Neuronal stem cell (in vitro differentiated cells): ENCODE measurements around the gene NARS2.

Experiments
- DNase-seq: peaks from one replicate; pipeline ENCODE4 v3.0.0-alpha.2; 2013; ENCODE audit warnings: low spot score
- H2AFZ ChIP-seq: one replicate; pipeline ENCODE4 v1.6.1; 2013; ENCODE audit warnings: mild to moderate bottlenecking, low read length, inconsistent platforms
- H2AK5ac ChIP-seq: 2 replicates; pipeline ENCODE4 v1.6.1; 2013; ENCODE audit warnings: low read depth, mild to moderate bottlenecking, inconsistent platforms, low read length, moderate library complexity, mixed read lengths
- H2BK120ac ChIP-seq: 2 replicates; pipeline ENCODE4 v1.6.1; 2013; ENCODE audit warnings: low read depth, mild to moderate bottlenecking, inconsistent platforms, low read length, moderate library complexity, mixed read lengths
- H2BK12ac ChIP-seq: one replicate; pipeline ENCODE4 v1.6.1; 2013; ENCODE audit warnings: low read length, inconsistent platforms
- H2BK15ac ChIP-seq: 2 replicates; pipeline ENCODE4 v1.6.1; 2013; ENCODE audit warnings: mild to moderate bottlenecking, low read length, inconsistent platforms, mixed read lengths
- H2BK5ac ChIP-seq: one replicate; pipeline ENCODE4 v1.6.1; 2013; ENCODE audit warnings: inconsistent platforms, mild to moderate bottlenecking, low read length, moderate library complexity
- H3K14ac ChIP-seq: one replicate; pipeline ENCODE4 v1.6.1; 2013; ENCODE audit warnings: low read length, inconsistent platforms
- H3K18ac ChIP-seq: 2 replicates; pipeline ENCODE4 v1.6.1; 2013; ENCODE audit warnings: low read length, inconsistent platforms
- H3K23ac ChIP-seq: 2 replicates; pipeline ENCODE4 v1.6.1; 2013; ENCODE audit warnings: low read depth, mild to moderate bottlenecking, mixed read lengths, low read length, inconsistent platforms; ENCODE audit not compliant: poor library complexity
- H3K27ac ChIP-seq: replicated peaks from 3 replicates; pipeline ENCODE4 v1.5.1; 2013; ENCODE audit warnings: low read length, inconsistent platforms
- H3K27me3 ChIP-seq, 3 experiments: 2 replicates each; pipeline ENCODE4 v1.6.1; 2013; ENCODE audit warnings: low read length in 3 of 3, mild to moderate bottlenecking in 2 of 3, inconsistent platforms in 1 of 3, low read depth in 1 of 3, mixed read lengths in 1 of 3, moderate library complexity in 1 of 3; ENCODE audit not compliant: control insufficient read depth in 3 of 3, insufficient read depth in 3 of 3
- H3K36me3 ChIP-seq, 2 donors: replicated peaks in 1 of 2; 2 replicates each; pipeline ENCODE4 v1.6.1; 2013; ENCODE audit warnings: low read length in 2 of 2; ENCODE audit not compliant: control insufficient read depth in 2 of 2, insufficient read depth in 2 of 2
- H3K4ac ChIP-seq: 2 replicates; pipeline ENCODE4 v1.6.1; 2013; ENCODE audit warnings: inconsistent platforms, mild to moderate bottlenecking, low read length, moderate library complexity
- H3K4me1 ChIP-seq, 2 donors: 1 replicate in 1 of 2; 2 replicates in 1 of 2; pipeline ENCODE4 v1.6.1; 2013; ENCODE audit warnings: low read length in 2 of 2, low read depth in 1 of 2; ENCODE audit not compliant: control insufficient read depth in 2 of 2, insufficient read depth in 1 of 2
- H3K4me2 ChIP-seq: one replicate; pipeline ENCODE4 v1.6.1; 2013; ENCODE audit warnings: mild to moderate bottlenecking, low read length, inconsistent platforms; ENCODE audit not compliant: insufficient read depth, poor library complexity, severe bottlenecking
- H3K4me3 ChIP-seq, 2 donors: 2 replicates each; pipeline ENCODE4 v1.5.1; 2013; ENCODE audit warnings: low read length in 2 of 2, mild to moderate bottlenecking in 2 of 2, inconsistent platforms in 1 of 2, moderate library complexity in 1 of 2
- H3K79me1 ChIP-seq: one replicate; pipeline ENCODE4 v1.6.1; 2013; ENCODE audit warnings: low read depth, mild to moderate bottlenecking, inconsistent platforms, low read length, moderate library complexity
- H3K9ac ChIP-seq: one replicate; pipeline ENCODE4 v1.6.1; 2013; ENCODE audit warnings: mild to moderate bottlenecking, low read depth, low read length, inconsistent platforms; ENCODE audit not compliant: poor library complexity
- H3K9me3 ChIP-seq, 2 donors: replicated peaks in 1 of 2; 2 replicates each; pipeline versions ENCODE3 to v1.6.1; 2013; ENCODE audit warnings: low read length in 2 of 2, mild to moderate bottlenecking in 2 of 2, inconsistent platforms in 1 of 2, low read depth in 1 of 2, mixed read lengths in 1 of 2, moderate library complexity in 1 of 2; ENCODE audit not compliant: control insufficient read depth in 2 of 2, insufficient read depth in 1 of 2
- H4K8ac ChIP-seq: one replicate; pipeline ENCODE4 v1.6.1; 2013; ENCODE audit warnings: low read depth, mild to moderate bottlenecking, inconsistent platforms, low read length, moderate library complexity
- H4K91ac ChIP-seq: one replicate; pipeline ENCODE4 v1.6.1; 2013; ENCODE audit warnings: low read length, low read depth, mild to moderate bottlenecking, inconsistent platforms; ENCODE audit not compliant: poor library complexity
- WGBS, 2 donors: extraction: QIAGEN DNeasy Blood & Tissue Kit; methylation state at CpG; one replicate each; pipeline ENCODE4 v1.1.7; 2013; ENCODE audit warnings: missing lambda C conversion rate in 2 of 2, mixed read lengths in 1 of 2; ENCODE audit not compliant: insufficient read length in 2 of 2, insufficient replicate concordance in 1 of 2; ENCODE audit errors: extremely low coverage in 2 of 2; 5-methylcytosine and 5-hydroxymethylcytosine counted together

The NARS2 gene

GRCh38 chr11:78588517-78588916 is 13.9 kb upstream of the NARS2 start:
- H4K8ac ChIP-seq: no peak overlapping the region
- H2AFZ ChIP-seq: no peak overlapping the region
- no peak overlapping the region for H3K4me3 ChIP-seq
- no peak overlapping the region for H3K27ac ChIP-seq
- WGBS, 2 donors: no CpG with 5 or more reads among the region's 3 CpGs
- no peak overlapping the region for H3K18ac ChIP-seq
- DNase-seq: no peak
- no peak overlapping the region for H2BK12ac ChIP-seq
- H2BK120ac ChIP-seq: no peak overlapping the region
- H2BK15ac ChIP-seq: no peak overlapping the region
- no peak overlapping the region for H4K91ac ChIP-seq
- no peaks in the 10 kb centered on the region for H3K36me3 ChIP-seq
- peaks cover 2 to 14% of the 10 kb centered on the region in 2 donors for H3K9me3 ChIP-seq
- H2AK5ac ChIP-seq: no peak overlapping the region
- no peak overlapping the region for H2BK5ac ChIP-seq
- H3K23ac ChIP-seq: no peak overlapping the region
- no peak overlapping the region for H3K9ac ChIP-seq
- no peaks in the 10 kb centered on the region for H3K4me1 ChIP-seq
- H3K27me3 ChIP-seq: no peaks in the 10 kb centered on the region
- no peak overlapping the region for H3K4me2 ChIP-seq
- no peak overlapping the region for H3K4ac ChIP-seq
- H3K79me1 ChIP-seq: no peaks in the 10 kb centered on the region
- H3K14ac ChIP-seq: no peak overlapping the region

- no peak overlapping the region for H3K27ac ChIP-seq
- H3K14ac ChIP-seq: no peak overlapping the region
- no peak overlapping the region for H3K4me2 ChIP-seq
- H3K36me3 ChIP-seq: no peaks in the 10 kb centered on the region
- no peak overlapping the region for H2BK120ac ChIP-seq
- H2AK5ac ChIP-seq: no peak overlapping the region
- WGBS, 2 donors: no CpG with 5 or more reads among the region's 3 CpGs
- no peak overlapping the region for H3K18ac ChIP-seq
- no peak for DNase-seq
- no peak overlapping the region for H3K4me3 ChIP-seq
- no peak overlapping the region for H2BK15ac ChIP-seq
- no peak overlapping the region for H2BK5ac ChIP-seq
- no peak overlapping the region for H3K9ac ChIP-seq
- no peaks in the 10 kb centered on the region for H3K79me1 ChIP-seq
- no peak overlapping the region for H3K4ac ChIP-seq
- H3K23ac ChIP-seq: no peak overlapping the region
- H3K4me1 ChIP-seq: no peaks in the 10 kb centered on the region
- H3K27me3 ChIP-seq: no peaks in the 10 kb centered on the region
- no peak overlapping the region for H2AFZ ChIP-seq
- no peak overlapping the region for H4K8ac ChIP-seq
- H2BK12ac ChIP-seq: no peak overlapping the region
- peaks cover 3 to 24% of the 10 kb centered on the region in 2 donors for H3K9me3 ChIP-seq
- H4K91ac ChIP-seq: no peak overlapping the region
Observed at GRCh38 chr11:78587446-78587845, 12.8 kb upstream of the NARS2 start.

GRCh38 chr11:78586452-78587046 is 11.9 kb upstream of the NARS2 start:
- H3K4me3 ChIP-seq: no peak overlapping the region
- H2AFZ ChIP-seq: no peak overlapping the region
- H4K91ac ChIP-seq: no peak overlapping the region
- no peak overlapping the region for H2AK5ac ChIP-seq
- H3K4ac ChIP-seq: no peak overlapping the region
- WGBS, 2 donors: no CpG with 5 or more reads among the region's 1 CpG
- no peak overlapping the region for H3K4me2 ChIP-seq
- no peak overlapping the region for H2BK15ac ChIP-seq
- no peak overlapping the region for H3K27ac ChIP-seq
- DNase-seq: no peak
- no peak overlapping the region for H2BK120ac ChIP-seq
- H3K36me3 ChIP-seq: no peaks in the 10 kb centered on the region
- H3K23ac ChIP-seq: no peak overlapping the region
- no peak overlapping the region for H3K18ac ChIP-seq
- H3K79me1 ChIP-seq: no peaks in the 10 kb centered on the region
- no peak overlapping the region for H3K9ac ChIP-seq
- no peak overlapping the region for H2BK5ac ChIP-seq
- no peak overlapping the region for H2BK12ac ChIP-seq
- no peak overlapping the region for H3K14ac ChIP-seq
- no peaks in the 10 kb centered on the region for H3K27me3 ChIP-seq
- no peaks in the 10 kb centered on the region for H3K4me1 ChIP-seq
- no peak overlapping the region for H4K8ac ChIP-seq
- H3K9me3 ChIP-seq: peaks cover 3 to 26% of the 10 kb centered on the region in 2 donors

DNA sequence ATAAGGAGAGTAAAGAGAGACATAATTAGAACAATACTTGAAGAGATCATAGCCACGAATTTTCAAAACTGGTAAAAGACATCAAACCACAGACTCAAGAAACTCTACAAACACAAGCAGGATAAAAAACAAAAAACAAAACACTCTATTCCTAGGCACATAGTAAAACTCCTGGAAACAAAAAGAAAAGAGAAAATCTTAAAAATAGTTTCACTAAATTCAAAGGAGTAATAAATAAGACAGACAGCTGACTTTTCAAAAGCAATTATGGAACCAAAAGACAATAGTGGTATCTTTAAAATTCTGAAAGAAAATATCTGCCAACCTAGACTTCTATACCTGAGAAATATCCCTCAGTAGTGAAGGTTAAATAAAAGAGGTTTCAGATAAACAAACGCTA is 9.2 kb upstream of the NARS2 start:
- Histone ChIP-seq H3K27ac (no peak overlapping the region), H3K9ac (no peak overlapping the region), H3K23ac (no peak overlapping the region), H3K4me1 (no peaks in the 10 kb centered on the region), H2BK12ac (no peak overlapping the region), H2BK120ac (no peak overlapping the region), H2AK5ac (no peak overlapping the region), H3K79me1 (no peaks in the 10 kb centered on the region), H2BK15ac (no peak overlapping the region), H3K18ac (no peak overlapping the region), H3K4me2 (no peak overlapping the region), H3K4me3 (no peak overlapping the region), H2BK5ac (no peak overlapping the region), H3K9me3 (peaks cover 3 to 26% of the 10 kb centered on the region in 2 donors), H4K8ac (no peak overlapping the region), H3K14ac (no peak overlapping the region), H3K36me3 (no peaks in the 10 kb centered on the region), H2AFZ (no peak overlapping the region), H4K91ac (no peak overlapping the region), H3K4ac (no peak overlapping the region), H3K27me3 (no peaks in the 10 kb centered on the region)
- no peak for DNase-seq
- no CpG with 5 or more reads among the region's 2 CpGs for WGBS, 2 donors
